Nephron (organoid): ENCODE measurements around the gene EYA4.

Experiments
- H3K27ac Mint-ChIP-seq, 3 experiments: 2 replicates each; pipeline ENCODE4 v1.8.0; 2020; ENCODE audit warnings: mixed read lengths in 3 of 3, mild to moderate bottlenecking in 2 of 3, moderate library complexity in 1 of 3
- H3K27me3 Mint-ChIP-seq: 2 replicates; pipeline ENCODE4 v1.8.0; 2021; ENCODE audit warnings: low read depth, mild to moderate bottlenecking, moderate library complexity, mixed read lengths
- H3K36me3 Mint-ChIP-seq: 2 replicates; pipeline ENCODE4 v1.8.0; 2020; ENCODE audit warnings: low read depth, mixed read lengths
- H3K4me1 Mint-ChIP-seq: 2 replicates; pipeline ENCODE4 v1.8.0; 2020; ENCODE audit warnings: mixed read lengths
- H3K4me3 Mint-ChIP-seq, 3 experiments: 2 replicates each; pipeline ENCODE4 v1.8.0; 2020; ENCODE audit warnings: mild to moderate bottlenecking in 3 of 3, mixed read lengths in 3 of 3, moderate library complexity in 2 of 3
- H3K9me3 Mint-ChIP-seq: 2 replicates; pipeline ENCODE4 v1.8.0; 2020; ENCODE audit warnings: mixed read lengths
- CTCF ChIP-seq, 3 experiments: fragments of 200-600 bp; sonication (generic); IDR thresholded peaks; one replicate each; pipeline ENCODE4 v1.5.0; 2021; ENCODE audit warnings: antibody characterized with exemption in 3 of 3; ENCODE audit not compliant: unreplicated experiment in 3 of 3

Gene EYA4

GRCh38 chr6:133577851-133578250 lies 336.7 kb downstream of the EYA4 start:
- Mint-ChIP-seq H3K36me3 (peaks cover 36% of the 10 kb centered on the region), H3K27me3 (peaks cover 5% of the 10 kb centered on the region), H3K9me3 (peaks cover 36% of the 10 kb centered on the region), H3K4me1 (peaks cover 7% of the 10 kb centered on the region), H3K4me3 (no peak overlapping the region), H3K27ac (no peak overlapping the region)
- no peak for TF ChIP-seq CTCF (IDR thresholded peaks at IDR 0.05; ENCODE audit: unreplicated experiment in 3 of 3)
